WERI-Rb-1 (cell line): Measurements from ENCODE around the gene ITPR2.
"Not testable (repeated sequence)": the region's sequence is repeated elsewhere in the genome, so short reads cannot be mapped to it uniquely, and the experiment has no call there.

ENCODE experiments used
- DNase-seq: peaks from one replicate; pipeline ENCODE4 v3.0.0-alpha.2; 2020
- H3K27ac ChIP-seq: fragments of 250-450 bp; sonication (Bioruptor Pico); 2 replicates; pipeline ENCODE4 v1.5.1; 2020; ENCODE audit warnings: mild to moderate bottlenecking, moderate library complexity
- H3K27me3 ChIP-seq: fragments of 250-450 bp; sonication (Bioruptor Pico); 2 replicates; pipeline ENCODE4 v1.5.1; 2021; ENCODE audit warnings: mild to moderate bottlenecking, low read depth, moderate library complexity; ENCODE audit not compliant: insufficient read depth, severe bottlenecking
- H3K36me3 ChIP-seq: fragments of 250-450 bp; sonication (Bioruptor Pico); 2 replicates; pipeline ENCODE4 v1.5.1; 2020; ENCODE audit warnings: mild to moderate bottlenecking, moderate library complexity
- H3K4me3 ChIP-seq: 2 replicates; pipeline ENCODE4 v1.5.1; 2011; ENCODE audit warnings: low read depth, mild to moderate bottlenecking, control low read depth, low read length
- H3K9me3 ChIP-seq: fragments of 250-450 bp; sonication (Bioruptor Pico); 2 replicates; pipeline ENCODE4 v1.5.1; 2021; ENCODE audit warnings: mild to moderate bottlenecking, moderate library complexity; ENCODE audit not compliant: severe bottlenecking
- CTCF ChIP-seq: IDR thresholded peaks from 2 replicates; pipeline ENCODE4 v1.5.1; 2011; ENCODE audit warnings: low read depth, mild to moderate bottlenecking, control low read depth, inconsistent platforms, low read length

ITPR2 gene

DNA sequence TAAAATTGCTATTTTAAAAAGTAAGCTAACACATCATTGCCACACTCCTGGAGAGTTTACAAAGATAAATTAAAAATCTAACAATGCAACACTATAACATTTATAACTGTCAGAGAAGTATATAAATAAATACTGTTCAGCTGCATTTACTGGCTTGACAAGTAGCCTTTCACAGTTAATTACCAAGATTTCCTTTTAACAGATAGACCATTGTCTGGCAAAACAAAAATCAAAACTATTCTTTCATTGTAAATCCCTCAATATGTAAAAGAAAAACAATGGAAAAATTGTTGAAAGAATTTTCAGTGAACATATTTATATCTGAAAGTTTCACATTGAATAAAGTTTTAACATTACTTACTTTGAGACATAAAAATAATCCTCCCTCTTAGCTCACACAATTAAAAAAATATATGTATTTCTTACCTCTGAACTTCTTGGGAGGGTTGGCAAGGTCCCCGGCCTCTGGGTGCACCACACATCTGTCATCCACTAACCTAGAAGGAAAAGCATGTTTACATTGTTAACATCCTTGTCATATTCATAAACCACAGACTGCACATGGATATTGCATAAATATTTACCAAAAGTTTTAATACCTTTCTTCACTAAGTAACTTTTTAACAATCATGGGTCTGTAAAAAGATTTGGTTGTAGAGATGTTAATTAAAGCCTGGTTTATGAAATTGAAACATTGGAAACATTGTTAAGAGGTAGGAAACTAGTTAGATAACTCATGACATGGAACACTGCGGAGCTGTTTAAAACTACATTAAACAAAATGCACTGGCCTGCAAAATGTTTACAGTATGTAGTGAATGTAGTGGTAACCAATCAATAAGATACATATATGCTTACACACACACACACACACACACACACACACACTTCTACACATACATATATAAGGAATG, 43.0 kb downstream of the ITPR2 start:
- H3K27ac ChIP-seq, result no peak overlapping the region

DNA sequence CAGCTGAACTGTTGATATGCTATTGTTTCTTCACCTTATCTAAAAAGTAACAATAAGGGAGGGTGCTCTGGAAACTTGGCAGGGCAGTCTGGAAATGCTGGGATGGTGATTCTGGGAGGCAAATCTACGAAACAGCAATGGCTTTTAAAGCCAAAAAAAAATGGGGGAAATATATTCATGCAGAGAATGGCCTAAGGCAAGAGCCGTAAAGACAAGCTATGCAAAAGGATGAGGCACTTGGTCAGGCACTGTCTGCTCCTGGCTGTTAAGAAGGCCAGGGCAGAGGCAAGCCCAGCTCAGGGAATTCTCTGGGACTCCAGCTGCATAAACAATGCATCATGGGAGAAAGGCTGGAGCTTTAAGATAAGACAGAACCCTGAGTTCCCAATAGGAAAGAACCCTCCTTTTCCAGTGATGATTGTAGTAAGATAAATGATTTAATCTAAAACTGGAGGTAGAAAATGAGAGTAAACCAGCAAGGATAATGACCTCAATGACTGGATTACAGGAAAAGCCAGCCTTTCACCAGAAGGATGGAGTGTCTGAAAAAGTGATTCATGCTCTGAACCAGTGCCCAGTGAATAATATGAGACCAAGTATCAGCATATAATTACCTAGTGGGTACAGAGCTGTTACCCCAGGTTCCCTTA, 46.0 kb downstream of the ITPR2 start:
- Histone ChIP-seq H3K4me3 (no peak overlapping the region), H3K36me3 (no peaks in the 10 kb centered on the region), H3K27ac (no peak overlapping the region), H3K9me3 (no peaks in the 10 kb centered on the region), H3K27me3 (no peaks in the 10 kb centered on the region)
- no peak for DNase-seq
- no peak for TF ChIP-seq CTCF

More for the DNA sequence above, 43.0 kb downstream of the ITPR2 start:
- Histone ChIP-seq H3K36me3 (no peaks in the 10 kb centered on the region), H3K4me3 (no peak overlapping the region), H3K9me3 (no peaks in the 10 kb centered on the region), H3K27me3 (no peaks in the 10 kb centered on the region)
- DNase-seq, result no peak
- no peak for TF ChIP-seq CTCF

DNA sequence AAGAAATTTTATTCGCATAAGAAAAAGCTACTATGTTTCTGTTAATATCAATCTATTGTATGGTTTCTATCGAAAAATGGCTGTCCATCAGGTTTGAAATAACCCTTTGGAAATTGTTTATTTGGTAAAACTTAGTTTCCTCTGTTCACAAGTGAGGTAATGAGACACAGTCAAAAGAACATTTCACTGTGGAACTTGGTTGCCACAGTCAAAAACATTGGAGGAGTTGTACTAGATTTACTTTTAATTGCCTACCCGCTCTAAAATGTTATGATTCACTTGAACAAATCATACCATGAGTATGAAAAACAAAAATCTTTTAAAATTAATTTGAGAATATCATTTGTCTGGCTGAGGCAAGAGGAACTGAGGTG, 46.5 kb downstream of the ITPR2 start:
- DNase-seq, result no peak
- no peaks in the 10 kb centered on the region for H3K9me3 ChIP-seq
- H3K27ac ChIP-seq, result no peak overlapping the region
- H3K4me3 ChIP-seq, result no peak overlapping the region
- no peak for TF ChIP-seq CTCF
- no peaks in the 10 kb centered on the region for H3K36me3 ChIP-seq
- no peaks in the 10 kb centered on the region for H3K27me3 ChIP-seq

- H3K4me3 ChIP-seq, H3K36me3 ChIP-seq, DNase-seq, H3K27ac ChIP-seq, H3K9me3 ChIP-seq, H3K27me3 ChIP-seq: not testable (repeated sequence)
Measured at GRCh38 chr12:26783816-26784379, 49.1 kb downstream of the ITPR2 start.

DNA sequence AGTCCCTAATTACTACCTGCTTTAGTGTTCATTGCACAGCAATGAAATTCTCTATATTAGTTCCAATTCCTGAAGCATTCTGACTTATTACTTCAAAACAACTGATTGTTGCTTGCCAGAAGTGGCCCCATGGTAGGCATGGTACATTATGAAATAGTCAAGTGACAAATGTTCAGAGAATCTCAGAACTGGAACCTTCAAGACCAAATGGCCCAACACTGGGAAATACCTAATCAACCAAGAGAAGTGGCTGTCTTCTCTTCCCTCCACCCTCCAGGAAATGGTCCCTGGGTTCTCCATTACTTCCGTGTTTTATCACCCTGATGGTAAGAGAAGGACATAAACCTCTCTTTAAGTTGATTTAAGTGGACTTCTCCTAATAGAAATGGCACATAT, 49.9 kb downstream of the ITPR2 start:
- H3K27ac ChIP-seq, result no peak overlapping the region
- TF ChIP-seq CTCF, result no peak
- H3K4me3 ChIP-seq, result no peak overlapping the region
- DNase-seq, result no peak
- no peaks in the 10 kb centered on the region for H3K36me3 ChIP-seq
- no peaks in the 10 kb centered on the region for H3K9me3 ChIP-seq
- H3K27me3 ChIP-seq, result no peaks in the 10 kb centered on the region

DNA sequence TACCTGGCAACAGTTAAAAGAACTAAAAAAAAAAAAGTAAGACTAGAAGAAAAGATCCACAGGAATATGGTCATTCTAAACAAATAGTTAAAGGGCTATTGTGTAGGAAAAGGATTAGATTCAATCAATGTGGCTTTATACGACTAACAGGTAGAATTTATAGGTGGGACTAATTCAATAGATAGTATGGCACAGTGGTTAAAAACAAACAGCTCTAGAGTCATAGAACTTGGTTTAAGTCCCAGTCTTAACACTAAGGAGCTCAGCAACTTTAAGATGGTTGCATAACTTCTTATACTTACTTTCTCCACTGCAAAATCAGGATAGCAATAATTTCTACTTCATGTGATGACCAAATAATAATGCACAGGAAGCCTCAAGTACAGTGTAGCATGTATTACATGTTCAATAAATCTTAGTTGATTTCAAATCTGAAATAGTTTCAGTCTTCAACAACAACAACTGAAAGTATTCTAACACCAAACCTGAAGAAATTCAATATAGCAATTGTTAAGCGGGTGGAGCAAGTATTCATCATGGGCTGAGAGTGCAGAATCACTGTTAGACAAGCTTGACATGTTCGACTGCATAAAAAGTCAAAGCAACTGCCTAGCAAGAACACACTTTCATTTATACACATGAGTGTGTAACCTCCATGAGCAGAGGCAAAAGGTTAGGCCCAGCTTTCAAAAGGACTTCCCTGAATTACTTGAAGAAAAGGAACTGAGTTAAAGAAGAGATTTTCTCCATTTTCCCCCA, 50.4 kb downstream of the ITPR2 start:
- no peak overlapping the region for H3K27ac ChIP-seq
- no peak overlapping the region for H3K4me3 ChIP-seq
- H3K27me3 ChIP-seq, result no peaks in the 10 kb centered on the region
- H3K9me3 ChIP-seq, result peaks cover 3% of the 10 kb centered on the region
- TF ChIP-seq CTCF, result no peak
- DNase-seq, result no peak
- no peaks in the 10 kb centered on the region for H3K36me3 ChIP-seq

- not testable (repeated sequence) for H3K36me3 ChIP-seq, H3K9me3 ChIP-seq, H3K27ac ChIP-seq, H3K4me3 ChIP-seq, H3K27me3 ChIP-seq
- DNase-seq, result peak; percentile 21
Measured at GRCh38 chr12:26780656-26781055, 52.3 kb downstream of the ITPR2 start.

DNA sequence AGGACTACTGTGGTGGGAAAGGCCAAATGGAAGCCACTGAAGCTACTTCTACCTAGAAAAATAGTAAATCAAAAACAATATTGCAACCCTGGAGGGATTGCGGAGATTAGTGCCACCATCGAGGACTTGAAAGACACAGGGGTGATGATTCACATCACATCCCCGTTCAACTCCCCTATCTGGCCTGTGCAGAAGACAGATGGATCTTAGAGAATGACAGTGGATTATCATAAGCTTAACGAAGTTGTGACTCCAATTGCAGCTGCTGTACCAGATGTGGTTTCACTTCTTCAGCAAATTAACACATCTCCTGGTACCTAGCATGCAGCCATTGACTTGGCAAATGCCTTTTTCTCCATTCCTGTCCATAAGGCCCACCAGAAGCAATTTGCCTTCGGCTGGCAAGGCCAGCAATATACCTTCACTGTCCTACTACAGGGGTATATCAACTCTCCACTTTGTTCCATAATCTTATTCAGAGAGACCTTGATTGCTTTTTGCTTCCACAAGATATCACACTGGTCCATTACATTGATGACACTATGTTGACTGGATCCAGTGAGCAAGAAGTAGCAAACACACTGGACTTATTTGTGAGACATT, 54.7 kb downstream of the ITPR2 start:
- not testable (repeated sequence) for H3K27ac ChIP-seq, H3K4me3 ChIP-seq, DNase-seq, H3K36me3 ChIP-seq, H3K27me3 ChIP-seq, H3K9me3 ChIP-seq
